NCI-H510A (cell line): ENCODE results near the gene CRIP1.

ENCODE experiments used
- DNase-seq: peaks from one replicate; lab custom pipeline; 2025; lab: John Stamatoyannopoulos, UW

Gene CRIP1

DNA sequence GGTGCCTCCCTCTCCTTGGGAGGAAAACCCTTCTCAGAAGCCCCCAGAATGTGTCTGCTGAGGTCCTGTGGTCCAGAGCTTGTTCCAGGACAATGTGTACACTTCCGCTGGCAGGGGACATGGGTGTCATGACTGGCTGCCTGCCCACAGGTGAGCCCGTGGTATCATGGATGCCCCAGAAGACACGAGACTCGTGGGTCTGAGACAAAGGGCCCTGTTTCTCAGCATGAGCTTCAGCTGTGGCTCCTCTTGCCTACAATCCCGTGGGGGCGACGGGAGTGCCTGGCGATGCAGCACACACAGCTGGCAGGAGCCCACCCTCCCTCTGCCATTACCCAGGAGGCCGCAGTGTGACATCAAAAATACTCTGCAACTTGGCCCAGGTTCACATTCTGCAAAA lies 46.7 kb downstream of the CRIP1 start:
- DNase-seq = no peak

DNA sequence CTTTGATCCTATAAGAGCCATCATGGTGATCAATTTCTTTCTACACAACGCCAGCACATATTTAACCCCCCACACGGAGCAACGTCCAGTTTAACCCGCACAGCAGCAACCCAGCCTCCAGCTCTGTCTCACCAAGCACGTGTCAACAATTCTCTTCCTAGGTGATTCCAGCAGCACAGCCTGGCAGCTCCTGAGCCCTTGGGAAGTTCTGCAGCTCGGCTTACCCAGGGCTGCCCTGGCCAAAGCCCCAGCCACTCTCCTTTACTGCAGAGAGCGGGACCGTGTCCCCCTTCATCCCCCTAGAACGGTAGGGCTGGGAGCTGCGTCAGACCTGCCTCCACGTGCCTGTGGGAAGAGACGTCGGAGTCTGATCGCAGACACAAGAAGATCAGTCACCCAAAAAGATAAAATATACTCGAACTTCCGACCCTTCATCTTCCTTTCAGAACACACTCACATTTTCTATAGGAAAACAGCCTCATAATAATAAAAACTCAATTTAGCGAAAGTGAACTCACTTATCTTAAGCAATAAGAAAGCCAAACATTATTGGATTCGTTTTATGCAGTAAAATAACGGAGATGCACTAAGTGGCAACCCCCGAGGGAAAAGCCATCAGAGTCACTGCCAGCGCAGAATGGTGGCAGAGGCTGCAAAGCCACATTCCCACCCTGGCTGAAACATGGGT lies 47.3 kb downstream of the CRIP1 start:
- no peak for DNase-seq

DNA sequence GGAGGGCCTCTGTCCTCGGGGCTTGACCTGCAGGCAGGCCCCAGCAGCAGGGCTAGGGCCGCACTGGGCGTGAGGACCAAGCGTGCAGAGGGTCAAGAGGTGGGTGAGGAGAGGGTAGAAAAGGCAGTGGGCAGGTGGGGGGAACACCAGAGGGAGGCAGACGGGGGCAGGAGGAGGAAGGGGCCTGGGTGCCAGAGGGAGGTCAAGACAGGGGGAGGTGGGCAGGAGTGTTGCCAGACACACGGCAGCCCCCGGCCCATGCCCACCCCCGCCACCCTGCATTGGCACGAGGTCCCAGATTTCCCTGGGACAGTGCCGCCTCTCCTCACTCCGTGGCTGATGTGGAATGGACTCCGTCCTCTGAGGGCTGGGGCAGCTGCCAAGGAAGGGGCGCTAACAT lies 47.9 kb downstream of the CRIP1 start:
- DNase-seq = no peak

DNA sequence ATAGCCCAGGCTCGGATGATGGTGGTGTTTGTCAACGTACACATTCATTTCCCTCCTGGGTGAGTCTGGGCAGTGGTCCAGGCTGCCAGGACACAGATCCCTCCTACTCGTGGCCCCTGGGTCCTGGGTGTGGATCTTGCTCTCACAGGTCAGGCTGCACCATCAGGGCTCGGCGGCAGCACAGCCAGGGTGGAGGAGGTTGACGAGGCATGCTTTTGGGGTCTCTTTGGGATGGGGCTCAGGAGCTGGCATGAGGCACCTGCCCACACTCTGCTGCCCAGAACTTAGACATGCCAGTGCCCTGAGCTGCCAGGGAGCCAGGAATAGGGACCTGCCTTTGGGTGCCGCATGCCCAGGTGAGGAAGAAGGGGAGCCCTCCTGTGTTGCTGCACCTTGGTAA lies 49.4 kb downstream of the CRIP1 start:
- no peak for DNase-seq

DNA sequence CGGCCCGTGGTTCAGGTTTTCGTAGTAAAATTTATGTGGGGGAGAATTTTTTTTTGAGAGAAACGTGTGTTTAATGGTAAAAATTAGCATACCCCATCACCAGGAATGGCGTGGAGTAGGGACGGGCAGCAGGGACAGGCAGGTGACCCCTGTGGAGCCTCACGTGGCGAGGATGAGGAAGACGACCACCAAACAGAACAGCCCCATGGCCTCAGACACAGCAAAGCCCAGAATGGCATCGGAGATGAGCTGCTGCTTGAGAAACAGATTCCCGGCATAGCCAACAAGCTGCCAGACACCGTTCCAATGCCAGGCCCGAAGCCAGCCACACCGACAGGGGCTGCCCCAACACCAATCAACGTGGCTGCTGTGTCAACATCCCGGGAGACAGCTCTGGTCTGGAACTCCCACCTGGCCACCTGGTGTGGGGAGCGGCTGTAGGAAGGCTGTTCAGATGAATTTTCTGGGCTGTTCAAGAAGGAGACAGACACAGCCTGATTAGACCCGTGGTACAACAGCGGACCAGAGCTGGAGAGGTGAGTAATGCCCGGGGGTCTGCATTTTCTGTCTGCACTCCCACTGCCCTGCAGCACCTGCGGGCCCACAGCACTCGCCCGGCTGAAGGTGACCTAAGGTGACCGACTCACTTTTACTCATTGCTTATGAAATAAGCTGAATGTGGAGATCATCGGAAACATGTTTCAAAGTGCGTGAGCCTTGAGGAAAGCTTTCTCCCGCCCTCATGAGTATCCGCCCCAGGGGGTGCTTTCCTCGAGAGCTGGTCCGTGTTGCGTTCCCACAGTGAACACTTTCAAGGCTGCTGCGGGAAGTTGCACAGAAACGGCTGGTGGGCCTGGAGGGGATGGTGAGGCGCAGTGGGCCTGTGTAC lies 50.2 kb downstream of the CRIP1 start:
- DNase-seq = no peak

DNA sequence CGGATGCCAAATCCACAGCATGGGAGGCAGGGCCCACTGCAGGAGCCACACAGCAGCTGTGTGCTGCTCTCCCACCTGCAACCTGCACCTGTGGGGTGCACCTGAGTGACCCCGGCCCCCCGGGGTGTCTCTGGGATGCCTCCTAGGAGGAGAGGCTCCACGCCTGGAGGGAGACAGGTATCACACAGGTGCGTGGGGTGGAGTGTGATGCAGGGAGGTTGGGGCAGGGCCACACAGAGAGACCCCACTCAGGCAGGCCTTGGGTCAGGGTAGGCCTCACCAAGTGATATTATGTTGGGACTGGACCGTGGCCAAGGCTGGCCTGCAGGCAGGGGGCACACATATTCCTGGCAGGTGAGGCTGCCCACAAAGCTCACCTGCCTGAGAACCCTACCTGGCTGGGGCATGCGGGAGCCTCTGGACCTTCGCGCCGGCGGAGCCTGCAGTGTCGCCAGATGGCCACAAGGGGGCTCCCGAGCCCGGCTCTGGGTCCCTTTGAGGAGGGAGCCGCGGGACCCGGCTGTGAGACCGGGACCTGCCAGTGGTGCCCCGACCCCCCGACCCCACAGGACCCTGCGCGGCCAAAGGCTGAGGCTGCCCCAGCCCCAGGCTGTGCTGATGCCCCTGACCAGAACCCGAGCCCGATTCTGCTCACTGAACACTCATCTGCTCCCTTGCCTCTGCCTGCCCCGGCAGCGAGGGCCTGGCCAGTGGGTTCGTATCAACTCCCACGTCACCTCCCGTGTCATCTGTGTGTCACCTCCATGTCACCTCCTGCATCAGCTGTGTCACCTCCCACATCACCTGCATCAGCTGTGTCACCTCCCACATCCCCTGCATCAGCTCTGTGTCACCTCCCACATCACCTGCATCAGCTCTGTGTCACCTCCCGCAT lies 51.1 kb downstream of the CRIP1 start:
- DNase-seq = no peak
